ENCODE data around the gene CPEB3.
"Not testable (repeated sequence)": the region's sequence is repeated elsewhere in the genome, so short reads cannot be mapped to it uniquely, and the experiment has no call there.

DNA sequence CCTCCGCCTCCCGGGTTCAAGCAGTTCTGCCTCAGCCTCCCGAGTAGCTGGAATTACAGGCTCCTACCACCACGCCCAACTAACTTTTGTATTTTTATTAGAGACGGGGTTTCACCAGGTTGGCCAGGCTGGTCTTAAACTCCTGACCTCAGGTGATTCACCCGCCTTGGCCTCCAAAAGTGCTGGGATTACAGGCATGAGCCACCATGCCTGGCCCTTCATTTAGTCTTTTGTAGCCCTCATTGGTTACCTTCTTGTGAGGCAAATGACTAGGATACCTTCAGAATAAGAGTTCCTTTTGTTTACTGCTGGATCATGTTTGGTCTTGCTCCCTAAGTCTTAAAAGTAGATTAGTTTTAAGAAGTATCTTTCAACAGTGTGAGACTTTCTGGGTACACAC is 39.0 kb upstream of the CPEB3 start:
- TF ChIP-seq, protein P1, sequence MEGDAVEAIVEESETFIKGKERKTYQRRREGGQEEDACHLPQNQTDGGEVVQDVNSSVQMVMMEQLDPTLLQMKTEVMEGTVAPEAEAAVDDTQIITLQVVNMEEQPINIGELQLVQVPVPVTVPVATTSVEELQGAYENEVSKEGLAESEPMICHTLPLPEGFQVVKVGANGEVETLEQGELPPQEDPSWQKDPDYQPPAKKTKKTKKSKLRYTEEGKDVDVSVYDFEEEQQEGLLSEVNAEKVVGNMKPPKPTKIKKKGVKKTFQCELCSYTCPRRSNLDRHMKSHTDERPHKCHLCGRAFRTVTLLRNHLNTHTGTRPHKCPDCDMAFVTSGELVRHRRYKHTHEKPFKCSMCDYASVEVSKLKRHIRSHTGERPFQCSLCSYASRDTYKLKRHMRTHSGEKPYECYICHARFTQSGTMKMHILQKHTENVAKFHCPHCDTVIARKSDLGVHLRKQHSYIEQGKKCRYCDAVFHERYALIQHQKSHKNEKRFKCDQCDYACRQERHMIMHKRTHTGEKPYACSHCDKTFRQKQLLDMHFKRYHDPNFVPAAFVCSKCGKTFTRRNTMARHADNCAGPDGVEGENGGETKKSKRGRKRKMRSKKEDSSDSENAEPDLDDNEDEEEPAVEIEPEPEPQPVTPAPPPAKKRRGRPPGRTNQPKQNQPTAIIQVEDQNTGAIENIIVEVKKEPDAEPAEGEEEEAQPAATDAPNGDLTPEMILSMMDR (IDR thresholded peaks at IDR 0.05), result not testable (repeated sequence)
- TF ChIP-seq POLR2AphosphoS5, TCF7L2 (IDR thresholded peaks at IDR 0.05; ENCODE audit: low read depth, low read length): not testable (repeated sequence)
- TF ChIP-seq, protein P2, sequence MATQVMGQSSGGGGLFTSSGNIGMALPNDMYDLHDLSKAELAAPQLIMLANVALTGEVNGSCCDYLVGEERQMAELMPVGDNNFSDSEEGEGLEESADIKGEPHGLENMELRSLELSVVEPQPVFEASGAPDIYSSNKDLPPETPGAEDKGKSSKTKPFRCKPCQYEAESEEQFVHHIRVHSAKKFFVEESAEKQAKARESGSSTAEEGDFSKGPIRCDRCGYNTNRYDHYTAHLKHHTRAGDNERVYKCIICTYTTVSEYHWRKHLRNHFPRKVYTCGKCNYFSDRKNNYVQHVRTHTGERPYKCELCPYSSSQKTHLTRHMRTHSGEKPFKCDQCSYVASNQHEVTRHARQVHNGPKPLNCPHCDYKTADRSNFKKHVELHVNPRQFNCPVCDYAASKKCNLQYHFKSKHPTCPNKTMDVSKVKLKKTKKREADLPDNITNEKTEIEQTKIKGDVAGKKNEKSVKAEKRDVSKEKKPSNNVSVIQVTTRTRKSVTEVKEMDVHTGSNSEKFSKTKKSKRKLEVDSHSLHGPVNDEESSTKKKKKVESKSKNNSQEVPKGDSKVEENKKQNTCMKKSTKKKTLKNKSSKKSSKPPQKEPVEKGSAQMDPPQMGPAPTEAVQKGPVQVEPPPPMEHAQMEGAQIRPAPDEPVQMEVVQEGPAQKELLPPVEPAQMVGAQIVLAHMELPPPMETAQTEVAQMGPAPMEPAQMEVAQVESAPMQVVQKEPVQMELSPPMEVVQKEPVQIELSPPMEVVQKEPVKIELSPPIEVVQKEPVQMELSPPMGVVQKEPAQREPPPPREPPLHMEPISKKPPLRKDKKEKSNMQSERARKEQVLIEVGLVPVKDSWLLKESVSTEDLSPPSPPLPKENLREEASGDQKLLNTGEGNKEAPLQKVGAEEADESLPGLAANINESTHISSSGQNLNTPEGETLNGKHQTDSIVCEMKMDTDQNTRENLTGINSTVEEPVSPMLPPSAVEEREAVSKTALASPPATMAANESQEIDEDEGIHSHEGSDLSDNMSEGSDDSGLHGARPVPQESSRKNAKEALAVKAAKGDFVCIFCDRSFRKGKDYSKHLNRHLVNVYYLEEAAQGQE (IDR thresholded peaks at IDR 0.05; ENCODE audit: insufficient read depth in 1 of 2, low read depth in 2 of 2, low read length in 1 of 2), result not testable (repeated sequence)
